COR-L47 (cell line): Measurements from ENCODE around the gene SKAP1.
"Not testable (repeated sequence)": the region's sequence is repeated elsewhere in the genome, so short reads cannot be mapped to it uniquely, and the experiment has no call there.

ENCODE experiments used
- DNase-seq: peaks from one replicate; lab custom pipeline; 2025; lab: John Stamatoyannopoulos, UW

Gene SKAP1

GRCh38 chr17:48412841-48413240 lies 17.2 kb downstream of the SKAP1 start:
- DNase-seq: no peak

GRCh38 chr17:48410821-48411220 lies 19.2 kb downstream of the SKAP1 start:
- DNase-seq: not testable (repeated sequence)

- DNase-seq: no peak
Observed at GRCh38 chr17:48409607-48410006, 20.4 kb downstream of the SKAP1 start.

GRCh38 chr17:48406936-48407567 lies 23.0 kb downstream of the SKAP1 start:
- no peak for DNase-seq

- no peak for DNase-seq
Observed at GRCh38 chr17:48394821-48395220, 35.2 kb downstream of the SKAP1 start.

- no peak for DNase-seq
Observed at GRCh38 chr17:48393283-48393682, 36.7 kb downstream of the SKAP1 start.

- no peak for DNase-seq
Observed at GRCh38 chr17:48392857-48393256, 37.2 kb downstream of the SKAP1 start.

GRCh38 chr17:48391444-48391843 lies 38.6 kb downstream of the SKAP1 start:
- DNase-seq: no peak

GRCh38 chr17:48389903-48390302 lies 40.1 kb downstream of the SKAP1 start:
- DNase-seq: no peak

GRCh38 chr17:48388955-48389743 lies 40.9 kb downstream of the SKAP1 start:
- DNase-seq: no peak

GRCh38 chr17:48386826-48387225 lies 43.2 kb downstream of the SKAP1 start:
- no peak for DNase-seq

GRCh38 chr17:48385319-48385718 lies 44.7 kb downstream of the SKAP1 start:
- DNase-seq: no peak

- no peak for DNase-seq
Observed at GRCh38 chr17:48384164-48384563, 45.9 kb downstream of the SKAP1 start.

GRCh38 chr17:48382989-48383388 lies 47.0 kb downstream of the SKAP1 start:
- DNase-seq: no peak

- DNase-seq: no peak
Observed at GRCh38 chr17:48378708-48379392, 51.2 kb downstream of the SKAP1 start.

GRCh38 chr17:48378238-48378637 lies 51.8 kb downstream of the SKAP1 start:
- DNase-seq: no peak

- no peak for DNase-seq
Observed at GRCh38 chr17:48376682-48377325, 53.2 kb downstream of the SKAP1 start.

GRCh38 chr17:48375356-48375755 lies 54.7 kb downstream of the SKAP1 start:
- no peak for DNase-seq

GRCh38 chr17:48374650-48375230 lies 55.3 kb downstream of the SKAP1 start:
- DNase-seq: peak; percentile 52

GRCh38 chr17:48373883-48374282 lies 56.1 kb downstream of the SKAP1 start:
- no peak for DNase-seq

- no peak for DNase-seq
Observed at GRCh38 chr17:48373130-48373830, 56.7 kb downstream of the SKAP1 start.

- not testable (repeated sequence) for DNase-seq
Observed at GRCh38 chr17:48368967-48369366, 61.0 kb downstream of the SKAP1 start.
